ENCODE data around the gene GAREM2. TPM values are rescaled to one million over a fixed set of nuclear protein-coding genes. Genes with fewer than 3 reads are reported as not detected.

GAREM2 gene
- total and polyA plus RNA-seq, 4 donors, result 0.08 to 0.28 (median 0.16) TPM

- no peak overlapping the region for H3K27ac ChIP-seq (ENCODE audit: low read depth in 1 of 2, low read length in 2 of 2)
- WGBS, result 98% methylated on average over 1 of the region's 1 CpG
- DNase-seq (ENCODE audit: low spot score), result no peak
- TF ChIP-seq RXRA (IDR thresholded peaks at IDR 0.05), result no peak
- no peak for TF ChIP-seq ZBTB33 (IDR thresholded peaks at IDR 0.05)
- TF ChIP-seq HNF4G (IDR thresholded peaks at IDR 0.05), result no peak
- TF ChIP-seq NR2F2 (IDR thresholded peaks at IDR 0.05), result no peak
- TF ChIP-seq FOXA2 (IDR thresholded peaks at IDR 0.05), result no peak
- TF ChIP-seq JUND (IDR thresholded peaks at IDR 0.05), result no peak
- TF ChIP-seq REST (IDR thresholded peaks at IDR 0.05), result no peak
- no peak for TF ChIP-seq YY1 (IDR thresholded peaks at IDR 0.05)
- no peak for TF ChIP-seq EGR1 (IDR thresholded peaks at IDR 0.05; ENCODE audit: low read depth in 2 of 2)
- no peak for TF ChIP-seq TAF1 (conservative IDR thresholded peaks at IDR 0.05)
- TF ChIP-seq GABPA (IDR thresholded peaks at IDR 0.05 in 1 of 2, conservative IDR thresholded peaks at IDR 0.05 in 1 of 2), result no peak
- no peak for TF ChIP-seq RAD21 (IDR thresholded peaks at IDR 0.05)
- no peak for TF ChIP-seq HNF4A (conservative IDR thresholded peaks at IDR 0.05)
- no peak for TF ChIP-seq ATF3 (IDR thresholded peaks at IDR 0.05)
- TF ChIP-seq MAX (IDR thresholded peaks at IDR 0.05), result no peak
- TF ChIP-seq SP1 (IDR thresholded peaks at IDR 0.05), result no peak
- no peak for TF ChIP-seq CTCF (IDR thresholded peaks at IDR 0.05; ENCODE audit: low read depth, low read length, missing input control)
- TF ChIP-seq FOXA1 (IDR thresholded peaks at IDR 0.05), result no peak
- no peak overlapping the region for H3K4me3 ChIP-seq (ENCODE audit: low read depth in 1 of 3, low read length in 3 of 3)
- H3K4me1 ChIP-seq (ENCODE audit: control insufficient read depth in 4 of 4, insufficient read depth in 4 of 4, low read length in 3 of 4), result no peaks in the 10 kb centered on the region
- no peaks in the 10 kb centered on the region for H3K27me3 ChIP-seq (ENCODE audit: control insufficient read depth in 4 of 4, insufficient read depth in 4 of 4, low read length in 3 of 4)
- peaks cover 15 to 70% (median 50%) of the 10 kb centered on the region in 4 donors for H3K36me3 ChIP-seq (ENCODE audit: control insufficient read depth in 4 of 4, insufficient read depth in 3 of 4, low read depth in 1 of 4, low read length in 3 of 4)
- H3K9me3 ChIP-seq (ENCODE audit: control insufficient read depth in 4 of 4, low read length in 3 of 4), result no peaks in the 10 kb centered on the region
- H3K9ac ChIP-seq (ENCODE audit: low read depth in 1 of 2, low read length in 2 of 2), result no peak overlapping the region
These were observed 42.9 kb downstream of the GAREM2 start for GRCh38 chr2:26215833-26216232.
